SKM-1 (cell line): ENCODE measurements around the gene ZNF791.
"Not testable (repeated sequence)": the region's sequence is repeated elsewhere in the genome, so short reads cannot be mapped to it uniquely, and the experiment has no call there.

ENCODE experiments used
- DNase-seq: peaks from one replicate; lab custom pipeline; 2025; ENCODE audit not compliant: unreplicated experiment; lab: John Stamatoyannopoulos, UW

ZNF791 gene

DNA sequence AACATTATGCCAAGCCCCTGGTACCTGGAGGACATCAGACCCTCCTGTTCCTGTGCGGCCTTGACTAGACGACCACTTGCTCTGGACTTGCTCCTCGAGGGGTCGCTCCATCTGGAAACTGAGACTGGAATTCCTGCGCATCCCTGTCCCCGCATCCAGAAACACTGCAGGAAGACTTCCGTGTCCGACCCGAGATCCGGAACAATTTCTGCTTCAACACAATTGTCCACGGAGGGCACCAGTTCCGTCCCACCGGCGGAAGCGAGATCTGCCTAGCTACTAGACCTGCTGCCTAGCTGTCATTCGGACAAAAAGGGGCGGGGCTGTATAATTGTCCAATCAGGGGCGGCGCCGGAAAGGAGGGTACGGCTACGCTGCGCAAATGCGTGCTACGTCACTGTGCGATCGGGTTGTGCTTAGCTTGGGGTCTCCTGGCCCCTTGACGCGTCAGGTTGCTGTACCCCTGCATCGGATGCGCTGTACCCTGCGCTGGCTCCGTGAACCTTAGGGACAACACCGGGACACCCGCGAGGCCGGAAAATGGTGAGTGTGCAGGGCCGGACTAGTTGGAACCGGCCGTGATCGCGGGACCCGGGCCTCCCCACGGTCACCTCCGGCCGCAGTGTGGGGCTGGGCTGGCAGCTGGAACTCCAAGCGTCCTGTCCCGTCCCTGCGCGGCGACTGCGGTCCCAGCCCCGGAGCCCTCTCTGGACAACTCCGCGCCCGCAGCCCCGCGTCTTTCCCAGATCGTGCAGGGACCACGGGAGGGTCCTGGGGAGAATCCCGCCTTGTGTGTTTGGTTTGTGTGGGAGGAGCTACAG lies at the start of gene ZNF791, which contains the start of gene ZNF490:
TSS of gene ZNF791 (plus strand) at position 381 of the 821 bp plus-strand sequence. CDS start at position 541, 160 bp downstream.
TSS of gene ZNF490 (minus strand) at position 274 of the 821 bp plus-strand sequence. CDS start at position 141, 133 bp downstream.
- peak; percentile 93 for DNase-seq

DNA sequence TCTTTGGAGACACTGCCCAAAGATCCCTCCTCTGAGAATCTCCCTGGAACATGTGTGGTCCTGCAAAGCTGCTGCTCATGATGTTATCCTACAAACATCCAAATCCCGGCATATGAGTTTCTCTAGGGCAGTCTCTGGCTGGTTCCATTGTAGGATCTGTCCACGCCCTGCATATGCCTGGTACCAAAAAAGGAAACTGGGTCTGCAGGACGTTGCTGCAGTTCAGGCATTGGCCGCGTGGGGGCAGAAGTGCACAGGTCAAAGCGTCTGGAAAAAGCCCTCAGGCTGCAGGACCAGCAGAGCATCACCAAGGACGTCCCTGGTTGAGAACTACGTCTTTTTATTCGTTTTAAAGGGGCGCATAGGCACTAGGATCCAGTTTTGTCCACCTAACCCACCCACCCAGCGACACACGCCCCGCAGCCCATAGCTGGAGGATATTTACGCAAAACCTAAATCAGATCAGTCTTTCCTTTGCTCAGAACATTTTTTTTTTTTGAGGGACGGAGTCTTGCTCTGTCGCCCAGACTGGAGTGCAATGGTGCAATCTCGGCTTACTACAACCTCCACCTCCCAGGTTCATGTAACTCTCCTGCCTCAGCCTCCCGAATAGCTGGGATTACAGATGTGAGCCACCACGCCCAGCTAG lies 46.6 kb upstream of the ZNF791 start:
- peak; percentile 71 for DNase-seq

DNA sequence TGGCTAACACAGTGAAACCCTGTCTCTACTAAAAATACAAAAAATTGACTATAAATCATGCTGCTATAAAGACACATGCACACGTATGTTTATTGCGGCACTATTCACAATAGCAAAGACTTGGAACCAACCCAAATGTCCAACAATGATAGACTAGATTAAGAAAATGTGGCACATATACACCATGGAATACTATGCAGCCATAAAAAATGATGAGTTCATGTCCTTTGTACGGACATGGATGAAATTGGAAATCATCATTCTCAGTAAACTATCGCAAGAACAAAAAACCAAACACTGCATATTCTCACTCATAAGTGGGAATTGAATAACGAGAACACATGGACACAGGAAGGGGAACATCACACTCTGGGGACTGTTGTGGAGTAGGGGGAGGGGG lies 44.3 kb upstream of the ZNF791 start:
- not testable (repeated sequence) for DNase-seq

DNA sequence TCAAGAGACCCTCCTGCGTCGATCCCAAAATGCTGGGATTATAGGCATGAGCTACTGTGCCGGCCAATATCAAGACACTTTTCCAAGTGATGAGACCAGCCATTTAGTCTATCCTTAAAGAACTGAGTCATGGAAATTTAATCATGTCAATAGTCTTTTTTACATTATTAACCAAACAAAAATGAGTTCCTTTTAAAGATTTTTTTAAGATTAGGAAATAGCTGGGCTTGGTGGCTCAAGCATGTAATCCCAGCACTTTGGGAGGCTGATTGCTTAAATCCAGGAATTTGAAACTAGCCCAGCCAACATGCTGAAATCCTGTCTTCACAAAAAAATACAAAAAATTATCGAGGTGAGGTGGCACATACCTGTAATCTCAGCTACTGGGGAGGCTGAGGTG lies 42.8 kb upstream of the ZNF791 start:
- DNase-seq: no peak

GRCh38 chr19:12574036-12574435 lies 36.7 kb upstream of the ZNF791 start:
- no peak for DNase-seq

DNA sequence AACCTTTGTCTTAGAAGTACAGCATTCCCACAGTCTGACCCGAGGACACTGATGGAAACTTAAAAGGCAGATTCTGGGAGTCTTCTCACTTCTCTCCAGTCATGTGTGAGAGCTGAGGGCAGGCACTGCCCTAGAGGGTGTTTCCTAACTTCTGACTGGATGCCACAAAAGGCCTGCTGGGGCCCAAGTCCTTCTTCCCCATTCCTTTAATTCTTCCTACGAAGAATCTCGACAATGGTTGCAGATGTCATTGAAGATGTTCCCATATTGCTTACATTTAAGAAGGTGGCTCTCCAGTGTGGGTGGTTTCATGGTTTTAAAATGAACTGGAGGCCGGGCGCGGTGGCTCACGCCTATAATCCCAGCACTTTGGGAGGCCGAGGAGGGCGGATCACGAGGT lies 32.1 kb upstream of the ZNF791 start:
- no peak for DNase-seq

GRCh38 chr19:12580180-12580694 lies 30.5 kb upstream of the ZNF791 start:
- no peak for DNase-seq

- no peak for DNase-seq
Measured at GRCh38 chr19:12581100-12581499, 29.6 kb upstream of the ZNF791 start.

GRCh38 chr19:12596485-12596884 lies 14.2 kb upstream of the ZNF791 start:
- no peak for DNase-seq

DNA sequence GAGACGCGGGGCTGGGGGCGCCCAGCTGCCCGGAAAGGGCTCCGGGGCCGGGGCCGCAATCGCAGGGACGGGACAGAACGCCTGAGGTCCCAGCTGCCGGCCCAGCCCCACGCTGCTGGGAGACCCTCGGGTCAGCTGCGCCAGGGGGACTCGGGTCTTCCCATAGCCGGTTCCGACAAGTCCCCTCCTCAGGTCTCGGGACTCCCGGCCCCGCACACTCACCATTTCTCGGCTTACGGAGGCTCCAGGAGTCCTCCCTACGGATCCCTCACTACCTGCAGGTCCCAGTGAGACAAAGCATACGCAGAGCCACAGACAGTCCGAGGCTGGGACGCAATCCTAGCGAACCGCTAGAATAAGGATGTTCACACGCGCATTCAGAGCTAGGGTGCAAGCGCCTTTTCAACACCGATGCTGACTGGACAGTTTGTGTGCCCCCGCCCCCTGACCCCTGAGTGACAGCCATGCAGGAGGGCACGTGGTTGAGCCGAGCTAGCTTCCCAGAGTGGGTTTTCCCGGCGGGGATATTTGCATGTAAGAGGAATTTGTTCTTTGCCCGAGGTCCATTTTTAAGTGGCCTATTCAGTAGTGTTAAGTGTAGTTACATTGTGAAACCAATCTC lies 13.7 kb upstream of the ZNF791 start:
- DNase-seq: no peak

DNA sequence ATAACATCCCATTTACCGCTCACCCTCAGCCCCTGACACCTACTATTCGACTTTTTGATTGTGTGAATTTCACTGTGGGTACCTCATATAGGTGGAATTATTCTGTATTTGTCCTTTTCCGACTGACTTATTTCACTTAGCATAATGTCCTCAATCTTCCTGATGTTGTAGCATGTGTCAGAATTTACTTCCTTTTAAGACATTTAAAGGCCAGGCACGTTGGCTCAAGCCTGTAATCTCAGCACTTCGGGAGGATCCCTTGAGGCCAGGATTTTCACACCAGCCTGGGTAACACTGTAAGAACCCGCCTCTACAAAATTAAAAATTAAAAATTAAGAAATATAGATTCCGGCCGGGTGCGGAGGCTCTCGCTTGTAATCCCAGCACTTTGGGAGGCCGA lies 13.1 kb upstream of the ZNF791 start:
- no peak for DNase-seq

GRCh38 chr19:12603714-12604113 lies 7.0 kb upstream of the ZNF791 start:
- DNase-seq: no peak

DNA sequence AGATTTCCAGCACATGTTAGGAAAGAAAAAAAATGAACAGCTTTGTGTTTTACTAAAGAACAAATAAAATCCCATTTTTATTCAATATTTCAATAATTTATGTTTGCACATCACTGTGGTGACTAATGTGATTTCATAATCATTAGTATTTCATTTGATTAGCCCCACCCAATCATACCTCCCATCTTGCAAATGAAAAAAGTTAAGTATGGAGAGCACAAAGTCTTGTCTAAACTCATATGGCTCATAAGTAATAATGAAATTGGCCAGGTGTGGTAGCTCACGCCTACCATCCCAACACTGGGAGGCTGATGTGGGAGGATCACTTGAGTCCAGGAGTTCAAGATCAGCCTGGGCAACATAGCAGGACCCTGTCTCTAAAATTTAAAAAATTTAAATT lies 3.9 kb upstream of the ZNF791 start:
- DNase-seq: no peak

DNA sequence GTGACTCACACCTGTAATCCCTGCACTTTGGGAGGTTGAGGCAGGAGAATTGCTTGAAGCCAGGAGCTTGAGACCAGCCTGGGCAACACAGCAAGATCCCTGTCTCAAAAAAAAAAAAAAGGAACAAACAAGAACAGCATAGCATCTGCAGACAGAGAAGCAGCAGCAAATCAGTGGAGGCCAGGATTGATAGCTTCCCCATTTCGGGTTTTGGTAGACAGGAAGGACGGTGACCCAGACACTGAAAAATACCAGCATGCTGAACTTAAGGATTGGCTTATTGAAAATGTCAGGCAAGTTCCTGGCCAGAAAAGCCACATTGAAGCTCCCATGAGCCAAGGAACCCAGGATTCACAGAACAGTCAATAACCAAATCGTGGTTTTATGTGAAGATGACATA lies 3.1 kb upstream of the ZNF791 start:
- no peak for DNase-seq

GRCh38 chr19:12611361-12611699 lies 610 bp downstream of the ZNF791 start:
- no peak for DNase-seq

- no peak for DNase-seq
Measured at GRCh38 chr19:12617646-12618045, 6.9 kb downstream of the ZNF791 start.

GRCh38 chr19:12621253-12622024 lies 10.7 kb downstream of the ZNF791 start:
- not testable (repeated sequence) for DNase-seq

GRCh38 chr19:12623361-12624031 lies 12.8 kb downstream of the ZNF791 start:
- no peak for DNase-seq

- DNase-seq: no peak
Measured at GRCh38 chr19:12626958-12627357, 16.2 kb downstream of the ZNF791 start.
